BLaER1 (cell line): Measurements from ENCODE around the gene SIT1.
"Not testable (repeated sequence)": the region's sequence is repeated elsewhere in the genome, so short reads cannot be mapped to it uniquely, and the experiment has no call there.

ENCODE experiments used
- H3K27ac ChIP-seq: shearing (Covaris generic); formaldehyde crosslinking; 2 replicates; pipeline ENCODE4 v1.8.1; 2022
- H3K27me3 ChIP-seq: shearing (Covaris generic); formaldehyde crosslinking; 2 replicates; pipeline ENCODE4 v1.8.1; 2022
- H3K36me3 ChIP-seq: shearing (Covaris generic); formaldehyde crosslinking; 2 replicates; pipeline ENCODE4 v1.8.1; 2022
- H3K4me1 ChIP-seq: shearing (Covaris generic); formaldehyde crosslinking; 2 replicates; pipeline ENCODE4 v1.8.1; 2022
- H3K4me2 ChIP-seq: shearing (Covaris generic); formaldehyde crosslinking; 2 replicates; pipeline ENCODE4 v1.8.1; 2022
- H3K4me3 ChIP-seq: shearing (Covaris generic); formaldehyde crosslinking; 2 replicates; pipeline ENCODE4 v1.8.1; 2022
- H3K9ac ChIP-seq: shearing (Covaris generic); formaldehyde crosslinking; 2 replicates; pipeline ENCODE4 v1.8.1; 2022
- H3K9me3 ChIP-seq: shearing (Covaris generic); formaldehyde crosslinking; 2 replicates; pipeline ENCODE4 v1.8.1; 2022
- H4K20me1 ChIP-seq: shearing (Covaris generic); formaldehyde crosslinking; 2 replicates; pipeline ENCODE4 v1.8.1; 2022
- Cebpa-rat ChIP-seq: shearing (Covaris generic); IDR thresholded peaks from 2 replicates; pipeline ENCODE4 v1.8.1; 2022

The SIT1 gene

DNA sequence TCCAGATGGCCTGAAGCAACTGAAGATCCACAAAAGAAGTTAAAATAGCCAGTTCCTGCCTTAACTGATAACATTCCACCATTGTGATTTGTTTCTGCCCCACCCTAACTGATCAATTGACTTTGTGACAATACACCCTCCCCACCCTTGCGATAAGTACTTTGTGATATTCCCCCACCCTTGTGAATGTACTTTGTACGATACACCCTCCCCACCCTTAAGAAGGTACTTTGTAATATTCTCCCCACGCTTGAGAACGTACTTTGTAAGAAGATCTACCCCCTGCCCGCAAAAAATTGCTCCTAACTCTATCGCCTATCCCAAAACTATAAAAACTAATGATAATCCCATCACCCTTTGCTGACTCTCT lies 13.9 kb downstream of the SIT1 start:
- H3K4me1 ChIP-seq, result peaks cover 95% of the 10 kb centered on the region
- H3K9ac ChIP-seq, result peak overlapping the region; percentile 82
- peaks cover 12% of the 10 kb centered on the region for H3K9me3 ChIP-seq
- H3K4me3 ChIP-seq, result peak overlapping the region; percentile 30; the same call in 1 of the 2 replicates
- H3K27ac ChIP-seq, result peak overlapping the region; percentile 97
- peaks cover 13% of the 10 kb centered on the region for H3K36me3 ChIP-seq
- H3K27me3 ChIP-seq, H4K20me1 ChIP-seq: not testable (repeated sequence)
- H3K4me2 ChIP-seq, result peak overlapping the region; percentile 90

GRCh38 chr9:35636135-35636876 lies 14.4 kb downstream of the SIT1 start:
- Histone ChIP-seq H4K20me1 (no peaks in the 10 kb centered on the region), H3K27ac (peak overlapping the region; percentile 97), H3K4me3 (peak overlapping the region; percentile 30), H3K36me3 (peaks cover 12% of the 10 kb centered on the region), H3K9ac (peak overlapping the region; percentile 82), H3K4me1 (peaks cover 90% of the 10 kb centered on the region), H3K27me3 (no peaks in the 10 kb centered on the region), H3K4me2 (peak overlapping the region; percentile 90), H3K9me3 (peaks cover 12% of the 10 kb centered on the region)
- no peak for TF ChIP-seq Cebpa-rat

DNA sequence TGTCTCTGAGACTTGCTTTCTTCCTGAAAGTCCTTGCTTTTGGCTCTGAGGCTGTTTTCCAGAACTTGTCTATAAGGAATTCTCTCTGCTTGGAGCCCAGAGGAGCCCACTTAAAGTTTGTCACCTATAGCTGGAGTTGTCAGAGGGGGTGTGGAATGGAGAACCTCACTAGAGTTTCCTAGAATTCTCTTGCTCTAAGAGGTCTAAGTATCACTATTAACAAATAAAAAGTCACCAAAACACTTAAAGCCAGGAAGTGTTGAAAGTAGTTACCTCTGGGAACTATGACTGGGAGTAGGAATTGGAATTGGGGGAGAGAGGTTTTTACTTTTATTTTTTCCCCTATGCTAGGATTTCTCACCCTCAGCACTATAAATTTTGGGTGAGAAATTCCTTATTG lies 15.0 kb downstream of the SIT1 start:
- Histone ChIP-seq H3K9me3 (peaks cover 7% of the 10 kb centered on the region; the same call in 1 of the 2 replicates), H3K4me1 (peaks cover 85% of the 10 kb centered on the region), H3K4me2 (peak overlapping the region; percentile 90), H3K27ac (peak overlapping the region; percentile 97), H4K20me1 (no peaks in the 10 kb centered on the region), H3K36me3 (peaks cover 6% of the 10 kb centered on the region), H3K4me3 (peak overlapping the region; percentile 30), H3K9ac (peak overlapping the region; percentile 82), H3K27me3 (no peaks in the 10 kb centered on the region)
- no peak for TF ChIP-seq Cebpa-rat

GRCh38 chr9:35629597-35629996 lies 21.1 kb downstream of the SIT1 start:
- H3K9me3 ChIP-seq, result no peaks in the 10 kb centered on the region
- no peak overlapping the region for H3K9ac ChIP-seq
- no peak overlapping the region for H3K4me3 ChIP-seq
- no peak overlapping the region for H3K4me2 ChIP-seq
- TF ChIP-seq Cebpa-rat, result no peak
- H3K27ac ChIP-seq, result no peak overlapping the region
- H3K36me3 ChIP-seq, result no peaks in the 10 kb centered on the region
- H4K20me1 ChIP-seq, result no peaks in the 10 kb centered on the region
- H3K4me1 ChIP-seq, result peaks cover 72% of the 10 kb centered on the region
- no peaks in the 10 kb centered on the region for H3K27me3 ChIP-seq

GRCh38 chr9:35628389-35628991 lies 22.2 kb downstream of the SIT1 start:
- Histone ChIP-seq H3K4me3 (no peak overlapping the region), H3K4me1 (peaks cover 65% of the 10 kb centered on the region), H3K9ac (0 out of 2 replicates have a peak overlapping the region, but pooled peaks have one; percentile 29), H3K9me3 (no peaks in the 10 kb centered on the region), H3K27ac (peak overlapping the region; percentile 22), H3K4me2 (no peak overlapping the region), H4K20me1 (no peaks in the 10 kb centered on the region), H3K36me3 (no peaks in the 10 kb centered on the region), H3K27me3 (no peaks in the 10 kb centered on the region)
- no peak for TF ChIP-seq Cebpa-rat

DNA sequence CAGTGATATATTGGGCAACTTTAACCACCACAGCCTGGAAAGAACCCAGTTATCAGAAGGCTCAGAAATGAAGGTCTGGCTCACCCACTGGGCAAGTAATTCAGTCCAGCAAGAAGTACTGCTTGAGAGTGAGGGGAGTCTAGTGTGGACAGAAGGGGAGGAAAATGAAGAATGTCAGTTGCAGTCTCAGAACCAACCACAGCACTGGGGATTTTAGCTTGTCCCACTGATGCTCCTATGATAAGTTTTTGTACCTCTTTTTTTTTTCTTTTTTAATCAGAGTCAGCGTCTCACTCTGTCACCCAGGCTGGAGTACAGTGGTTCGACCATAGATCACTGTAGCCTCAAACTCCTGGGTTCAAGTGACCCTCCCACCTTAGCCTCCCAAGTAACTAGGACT lies 23.2 kb downstream of the SIT1 start:
- Histone ChIP-seq H4K20me1 (no peaks in the 10 kb centered on the region), H3K27me3 (no peaks in the 10 kb centered on the region), H3K4me3 (no peak overlapping the region), H3K36me3 (no peaks in the 10 kb centered on the region), H3K4me1 (peaks cover 65% of the 10 kb centered on the region), H3K9ac (peak overlapping the region; percentile 29; the same call in 1 of the 2 replicates), H3K4me2 (peak overlapping the region; percentile 37), H3K27ac (peak overlapping the region; percentile 53), H3K9me3 (no peaks in the 10 kb centered on the region)
- TF ChIP-seq Cebpa-rat, result no peak

- Histone ChIP-seq H3K9ac (peak overlapping the region; percentile 90), H3K4me2 (peak overlapping the region; percentile 100), H3K4me3 (peak overlapping the region; percentile 77), H3K4me1 (peaks cover 90% of the 10 kb centered on the region), H4K20me1 (peaks cover 20% of the 10 kb centered on the region; the same call in 1 of the 2 replicates), H3K27ac (peak overlapping the region; percentile 98), H3K27me3 (no peaks in the 10 kb centered on the region), H3K36me3 (peaks cover 14% of the 10 kb centered on the region), H3K9me3 (no peaks in the 10 kb centered on the region)
- no peak for TF ChIP-seq Cebpa-rat
Observed at GRCh38 chr9:35619800-35620158, 31.0 kb downstream of the SIT1 start.

DNA sequence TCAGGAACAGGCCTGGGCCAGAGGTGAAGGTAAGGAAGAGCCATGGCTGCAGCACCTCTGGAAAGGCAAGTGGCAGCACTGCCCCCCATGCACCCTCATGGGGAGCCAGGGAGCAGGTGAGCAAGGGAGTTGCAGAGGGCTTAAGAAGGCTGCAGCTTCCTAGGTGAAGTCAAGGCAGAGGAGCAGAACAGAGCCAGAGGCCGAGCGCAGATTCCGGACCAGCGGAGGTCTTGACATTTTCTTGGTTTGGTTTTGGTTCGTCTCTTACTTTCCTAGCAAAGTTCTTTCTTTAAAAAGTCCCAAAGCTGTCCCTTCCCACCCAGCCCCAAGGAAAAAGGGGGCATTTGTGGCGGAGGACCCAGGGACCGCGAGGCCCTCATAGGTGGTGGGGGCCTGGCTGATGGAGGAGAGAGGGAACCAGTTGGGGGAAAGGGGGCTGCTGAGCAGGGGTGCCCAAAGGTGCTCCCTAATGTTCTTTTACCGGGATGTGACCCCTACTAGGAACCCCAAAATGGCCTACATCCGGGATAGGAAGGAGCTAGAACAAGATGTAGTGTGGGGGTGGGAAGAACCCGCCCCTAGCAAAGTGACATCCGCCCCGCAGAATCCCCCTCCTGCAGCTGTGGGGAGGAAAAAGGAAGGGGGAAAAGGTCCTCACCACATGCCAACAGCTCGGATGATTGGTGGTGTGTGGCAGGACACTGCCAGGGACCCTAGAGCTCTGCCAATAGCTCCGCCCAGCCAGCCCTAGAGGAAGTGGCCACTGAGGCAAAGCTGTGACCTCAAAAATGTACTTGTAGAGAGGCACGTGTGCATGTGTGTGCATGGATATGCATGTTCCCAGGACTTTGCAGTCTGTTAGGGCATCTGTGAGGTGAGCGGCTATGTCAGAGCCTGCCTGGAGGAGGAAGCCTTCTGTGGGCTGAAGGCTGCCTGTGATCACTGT lies 31.6 kb downstream of the SIT1 start:
- H3K9ac ChIP-seq, result peak overlapping the region; percentile 90

DNA sequence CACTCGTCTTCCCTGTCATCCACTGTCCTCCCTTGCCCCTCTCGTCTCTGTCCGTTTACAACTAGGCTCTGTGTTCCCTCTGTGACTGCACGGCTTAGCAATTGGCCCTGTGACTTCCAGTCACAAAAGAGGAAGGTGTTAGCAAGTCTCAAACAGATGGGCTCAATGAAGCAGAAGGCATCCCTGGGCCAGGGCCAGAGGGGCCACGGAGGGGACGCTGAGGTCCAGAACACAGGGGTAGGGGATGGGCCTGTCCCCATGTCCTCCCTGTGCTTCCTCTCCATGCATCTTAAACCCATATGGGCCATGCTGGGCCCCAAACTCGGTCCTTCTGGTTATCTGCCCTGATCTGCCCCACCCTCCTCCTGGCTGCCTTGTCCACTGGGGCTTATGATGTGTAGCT lies 32.4 kb downstream of the SIT1 start, which contains the start of gene CD72:
TSS of gene CD72 (minus strand) at position 89 of the 403 bp plus-strand sequence. CDS start 110 bp downstream, outside the sequence.
- no peak for TF ChIP-seq Cebpa-rat
- H3K4me3 ChIP-seq, result peak within 1 kb of the TSS; percentile 77
- H3K27me3 ChIP-seq, result no peaks in the 10 kb centered on the region
- peak within 1 kb of the TSS; percentile 98 for H3K27ac ChIP-seq
- peaks cover 97% of the 10 kb centered on the region for H3K4me1 ChIP-seq
- H3K9me3 ChIP-seq, result no peaks in the 10 kb centered on the region
- H3K36me3 ChIP-seq, result peaks cover 29% of the 10 kb centered on the region
- H3K9ac ChIP-seq, result peak within 1 kb of the TSS; percentile 90
- H4K20me1 ChIP-seq, result peaks cover 34% of the 10 kb centered on the region; the same call in 1 of the 2 replicates
- peak within 1 kb of the TSS; percentile 100 for H3K4me2 ChIP-seq

More for the DNA sequence above, 31.6 kb downstream of the SIT1 start:
- H3K4me1 ChIP-seq, result peaks cover 94% of the 10 kb centered on the region
- peak overlapping the region; percentile 100 for H3K4me2 ChIP-seq
- H3K4me3 ChIP-seq, result peak overlapping the region; percentile 77
- no peaks in the 10 kb centered on the region for H3K9me3 ChIP-seq
- no peaks in the 10 kb centered on the region for H3K27me3 ChIP-seq
- no peak for TF ChIP-seq Cebpa-rat
- H3K36me3 ChIP-seq, result peaks cover 21% of the 10 kb centered on the region
- H4K20me1 ChIP-seq, result peaks cover 26% of the 10 kb centered on the region; the same call in 1 of the 2 replicates
- peak overlapping the region; percentile 98 for H3K27ac ChIP-seq
